ENCODE data around the gene RNF148.
"Not testable (repeated sequence)": the region's sequence is repeated elsewhere in the genome, so short reads cannot be mapped to it uniquely, and the experiment has no call there.

Gene RNF148

GRCh38 chr7:122686360-122686878 lies 16.3 kb downstream of the RNF148 start:
- no peak overlapping the region for H2AFZ ChIP-seq (ENCODE audit: low read length)
- H3K79me2 ChIP-seq (ENCODE audit: low read length) = peaks cover 5% of the 10 kb centered on the region; the same call in 1 of the 2 replicates
- H3K9me3 ChIP-seq (replicated peaks; ENCODE audit: insufficient read depth, low read length) = no peaks in the 10 kb centered on the region
- H3K4me1 ChIP-seq (ENCODE audit: low read length) = no peaks in the 10 kb centered on the region
- H3K27ac ChIP-seq (ENCODE audit: low read length) = no peak overlapping the region
- no peak overlapping the region for H3K4me2 ChIP-seq (ENCODE audit: low read depth, low read length)
- H3F3A ChIP-seq (ENCODE audit: insufficient read depth, low read length) = no peaks in the 10 kb centered on the region
- no peak overlapping the region for H3K4me3 ChIP-seq (ENCODE audit: low read length)
- no peaks in the 10 kb centered on the region for H3K27me3 ChIP-seq (replicated peaks; ENCODE audit: insufficient read depth, low read length)
- no peaks in the 10 kb centered on the region for H4K20me1 ChIP-seq (ENCODE audit: insufficient read depth, low read length)
- no peak overlapping the region for H3K9ac ChIP-seq (ENCODE audit: low read length)
- H3K9me2 ChIP-seq (replicated peaks; ENCODE audit: insufficient read depth, low read length) = no peaks in the 10 kb centered on the region
- TF ChIP-seq EZH2phosphoT487 (IDR thresholded peaks at IDR 0.05; ENCODE audit: low read length) (no peak), CTCF (IDR thresholded peaks at IDR 0.05; ENCODE audit: low read length) (no peak), EZH2 (optimal IDR thresholded peaks at IDR 0.05; ENCODE audit: low read depth, low read length) (no peak)
- no peak for DNase-seq
- H3K36me3 ChIP-seq (replicated peaks; ENCODE audit: insufficient read depth, low read length) = no peaks in the 10 kb centered on the region

DNA sequence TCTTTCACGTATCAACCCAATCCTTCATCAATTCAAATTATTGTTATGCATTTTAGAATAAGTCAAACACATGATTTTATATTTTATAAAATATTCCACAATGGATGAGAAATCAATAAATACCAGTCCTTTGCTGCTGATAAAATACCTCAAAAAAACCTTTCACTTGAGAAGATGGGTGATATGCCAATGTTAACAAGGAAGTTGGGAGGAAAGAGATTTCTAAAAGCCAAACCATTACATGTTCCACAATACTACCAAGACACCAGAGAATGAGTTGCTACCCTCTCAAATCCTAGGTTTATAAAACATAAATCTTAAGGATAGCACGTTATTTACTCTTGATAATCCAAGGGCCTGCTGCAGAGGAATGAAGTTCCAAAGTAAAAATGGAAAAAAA lies 18.2 kb downstream of the RNF148 start:
- H3K36me3 ChIP-seq (replicated peaks; ENCODE audit: insufficient read depth, low read length) = no peaks in the 10 kb centered on the region
- no peak overlapping the region for H3K9ac ChIP-seq (ENCODE audit: low read length)
- no peak overlapping the region for H3K4me3 ChIP-seq (ENCODE audit: low read length)
- no peaks in the 10 kb centered on the region for H3K4me1 ChIP-seq (ENCODE audit: low read length)
- no peaks in the 10 kb centered on the region for H3K9me3 ChIP-seq (replicated peaks; ENCODE audit: insufficient read depth, low read length)
- H3K27ac ChIP-seq (ENCODE audit: low read length) = no peak overlapping the region
- no peaks in the 10 kb centered on the region for H3K27me3 ChIP-seq (replicated peaks; ENCODE audit: insufficient read depth, low read length)
- no peaks in the 10 kb centered on the region for H3F3A ChIP-seq (ENCODE audit: insufficient read depth, low read length)
- no peak overlapping the region for H2AFZ ChIP-seq (ENCODE audit: low read length)
- TF ChIP-seq CTCF (IDR thresholded peaks at IDR 0.05; ENCODE audit: low read length) (no peak), EZH2phosphoT487 (IDR thresholded peaks at IDR 0.05; ENCODE audit: low read length) (no peak), EZH2 (optimal IDR thresholded peaks at IDR 0.05; ENCODE audit: low read depth, low read length) (no peak)
- no peak for DNase-seq
- no peaks in the 10 kb centered on the region for H3K9me2 ChIP-seq (replicated peaks; ENCODE audit: insufficient read depth, low read length)
- no peak overlapping the region for H3K4me2 ChIP-seq (ENCODE audit: low read depth, low read length)
- H3K79me2 ChIP-seq (ENCODE audit: low read length) = peaks cover 4% of the 10 kb centered on the region; the same call in 1 of the 2 replicates
- H4K20me1 ChIP-seq (ENCODE audit: insufficient read depth, low read length) = no peaks in the 10 kb centered on the region

DNA sequence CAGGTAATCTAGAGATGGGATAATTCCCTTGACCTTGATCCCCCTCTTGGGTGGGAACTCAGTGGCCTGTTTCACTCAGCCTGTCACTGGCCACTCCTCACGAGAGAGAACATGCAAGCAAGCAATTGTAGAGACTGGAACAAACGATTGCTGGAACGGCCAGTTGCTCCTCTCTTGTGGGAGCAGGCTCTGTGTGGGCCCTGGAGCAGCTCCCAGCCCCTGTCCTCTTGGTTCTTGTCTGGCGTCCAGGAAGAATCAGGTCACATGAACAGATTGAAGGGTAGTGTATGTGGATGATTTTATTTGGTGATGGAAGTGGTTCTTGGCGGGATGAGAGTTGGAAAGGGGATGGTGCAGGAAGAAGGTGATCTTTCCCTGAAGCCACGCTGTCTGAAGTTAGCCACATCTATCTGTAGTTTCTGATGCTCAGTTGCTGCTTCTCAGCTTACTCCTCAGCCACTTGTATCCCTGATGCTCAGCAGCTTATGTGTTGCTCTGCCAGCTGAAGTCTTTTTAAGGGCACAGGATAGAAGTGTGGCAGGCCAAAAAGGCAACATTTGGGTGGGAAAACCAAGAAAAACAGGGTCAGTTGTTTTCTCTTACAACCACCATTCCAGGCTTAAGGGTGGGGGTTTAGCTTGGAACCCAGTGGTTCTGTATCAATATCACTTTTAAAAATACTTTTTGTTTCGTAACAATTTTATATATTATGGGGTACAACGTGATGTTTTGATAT lies 19.7 kb downstream of the RNF148 start:
- Histone ChIP-seq H2AFZ (ENCODE audit: low read length) (no peak overlapping the region), H3K27ac (ENCODE audit: low read length) (no peak overlapping the region), H3K36me3 (replicated peaks; ENCODE audit: insufficient read depth, low read length) (no peaks in the 10 kb centered on the region), H3F3A (ENCODE audit: insufficient read depth, low read length) (no peaks in the 10 kb centered on the region), H4K20me1 (ENCODE audit: insufficient read depth, low read length) (no peaks in the 10 kb centered on the region), H3K9ac (ENCODE audit: low read length) (no peak overlapping the region), H3K9me3 (replicated peaks; ENCODE audit: insufficient read depth, low read length) (no peaks in the 10 kb centered on the region), H3K4me1 (ENCODE audit: low read length) (no peaks in the 10 kb centered on the region), H3K79me2 (ENCODE audit: low read length) (peaks cover 9% of the 10 kb centered on the region), H3K4me2 (ENCODE audit: low read depth, low read length) (no peak overlapping the region), H3K27me3 (replicated peaks; ENCODE audit: insufficient read depth, low read length) (no peaks in the 10 kb centered on the region), H3K9me2 (replicated peaks; ENCODE audit: insufficient read depth, low read length) (no peaks in the 10 kb centered on the region), H3K4me3 (ENCODE audit: low read length) (no peak overlapping the region)
- DNase-seq = no peak
- TF ChIP-seq CTCF (IDR thresholded peaks at IDR 0.05; ENCODE audit: low read length) = no peak

DNA sequence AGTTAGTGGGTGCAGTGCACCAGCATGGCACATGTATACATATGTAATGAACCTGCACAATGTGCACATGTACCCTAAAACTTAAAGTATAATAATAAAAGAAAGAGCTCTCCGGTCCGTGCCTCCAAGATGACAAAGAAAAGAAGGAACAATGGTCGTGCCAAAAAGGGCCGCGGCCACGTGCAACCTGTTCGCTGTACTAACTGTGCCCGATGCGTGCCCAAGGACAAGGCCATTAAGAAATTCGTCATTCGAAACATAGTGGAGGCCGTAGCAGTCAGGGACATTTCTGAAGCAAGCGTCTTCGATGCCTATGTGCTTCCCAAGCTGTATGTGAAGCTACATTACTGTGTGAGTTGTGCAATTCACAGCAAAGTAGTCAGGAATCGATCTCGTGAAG lies 21.5 kb downstream of the RNF148 start:
- peaks cover 12% of the 10 kb centered on the region for H3K79me2 ChIP-seq (ENCODE audit: low read length)
- DNase-seq; H3K9ac ChIP-seq (ENCODE audit: low read length); H3K27me3 ChIP-seq (replicated peaks; ENCODE audit: insufficient read depth, low read length); H3K4me3 ChIP-seq (ENCODE audit: low read length); H3K9me3 ChIP-seq (replicated peaks; ENCODE audit: insufficient read depth, low read length); H2AFZ ChIP-seq (ENCODE audit: low read length); H3K9me2 ChIP-seq (replicated peaks; ENCODE audit: insufficient read depth, low read length); H4K20me1 ChIP-seq (ENCODE audit: insufficient read depth, low read length); H3K27ac ChIP-seq (ENCODE audit: low read length); H3K4me1 ChIP-seq (ENCODE audit: low read length); H3K4me2 ChIP-seq (ENCODE audit: low read depth, low read length); H3F3A ChIP-seq (ENCODE audit: insufficient read depth, low read length); H3K36me3 ChIP-seq (replicated peaks; ENCODE audit: insufficient read depth, low read length): not testable (repeated sequence)
